PFSK-1 (cell line): ENCODE data around the gene ESM1.

Experiments used
- POLR2AphosphoS5 ChIP-seq: IDR thresholded peaks from 2 replicates; pipeline ENCODE4 v1.6.1; 2012; ENCODE audit warnings: low read depth, mild to moderate bottlenecking, control low read depth, low read length, moderate library complexity
- TF ChIP-seq, protein P1 (sequence below), 2 experiments: IDR thresholded peaks; 2 replicates each; pipeline versions ENCODE4 v1.6.1 to v1.8.0; 2011 to 2012; ENCODE audit warnings: low read depth in 2 of 2, low read length in 2 of 2, control low read depth in 1 of 2, inconsistent platforms in 1 of 2, mild to moderate bottlenecking in 1 of 2, moderate library complexity in 1 of 2; ENCODE audit not compliant: insufficient read depth in 1 of 2

DNA sequence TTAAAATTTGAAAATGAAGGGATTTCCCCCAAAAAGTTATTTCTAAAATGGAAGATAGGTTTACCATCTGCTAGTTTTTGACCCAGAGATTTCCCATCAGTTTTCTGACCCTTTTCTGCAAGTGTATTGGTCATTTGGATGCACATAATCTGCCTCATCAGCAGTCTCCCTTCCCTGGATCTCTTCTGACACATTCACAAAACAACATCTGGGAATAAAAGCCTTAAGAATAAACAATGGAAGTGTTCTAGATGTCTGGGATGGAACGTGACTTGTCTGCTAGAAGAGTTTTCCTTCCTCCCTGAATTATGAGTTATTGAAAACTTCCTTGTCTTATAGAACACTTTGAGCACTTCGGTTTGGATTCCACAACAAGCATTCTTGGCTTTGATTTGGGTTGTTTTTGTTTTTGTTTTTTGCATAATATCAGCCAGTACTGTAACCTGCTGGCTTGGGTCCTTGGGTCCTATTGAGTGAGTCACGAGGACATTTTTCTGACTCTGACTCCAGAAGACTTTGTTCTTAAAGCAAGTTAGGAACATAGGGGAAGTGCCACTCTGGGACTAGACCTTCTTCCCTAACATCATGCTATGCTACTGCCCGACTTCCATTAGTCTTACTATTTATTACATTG lies 18.2 kb upstream of the ESM1 start:
- TF ChIP-seq, protein P1, sequence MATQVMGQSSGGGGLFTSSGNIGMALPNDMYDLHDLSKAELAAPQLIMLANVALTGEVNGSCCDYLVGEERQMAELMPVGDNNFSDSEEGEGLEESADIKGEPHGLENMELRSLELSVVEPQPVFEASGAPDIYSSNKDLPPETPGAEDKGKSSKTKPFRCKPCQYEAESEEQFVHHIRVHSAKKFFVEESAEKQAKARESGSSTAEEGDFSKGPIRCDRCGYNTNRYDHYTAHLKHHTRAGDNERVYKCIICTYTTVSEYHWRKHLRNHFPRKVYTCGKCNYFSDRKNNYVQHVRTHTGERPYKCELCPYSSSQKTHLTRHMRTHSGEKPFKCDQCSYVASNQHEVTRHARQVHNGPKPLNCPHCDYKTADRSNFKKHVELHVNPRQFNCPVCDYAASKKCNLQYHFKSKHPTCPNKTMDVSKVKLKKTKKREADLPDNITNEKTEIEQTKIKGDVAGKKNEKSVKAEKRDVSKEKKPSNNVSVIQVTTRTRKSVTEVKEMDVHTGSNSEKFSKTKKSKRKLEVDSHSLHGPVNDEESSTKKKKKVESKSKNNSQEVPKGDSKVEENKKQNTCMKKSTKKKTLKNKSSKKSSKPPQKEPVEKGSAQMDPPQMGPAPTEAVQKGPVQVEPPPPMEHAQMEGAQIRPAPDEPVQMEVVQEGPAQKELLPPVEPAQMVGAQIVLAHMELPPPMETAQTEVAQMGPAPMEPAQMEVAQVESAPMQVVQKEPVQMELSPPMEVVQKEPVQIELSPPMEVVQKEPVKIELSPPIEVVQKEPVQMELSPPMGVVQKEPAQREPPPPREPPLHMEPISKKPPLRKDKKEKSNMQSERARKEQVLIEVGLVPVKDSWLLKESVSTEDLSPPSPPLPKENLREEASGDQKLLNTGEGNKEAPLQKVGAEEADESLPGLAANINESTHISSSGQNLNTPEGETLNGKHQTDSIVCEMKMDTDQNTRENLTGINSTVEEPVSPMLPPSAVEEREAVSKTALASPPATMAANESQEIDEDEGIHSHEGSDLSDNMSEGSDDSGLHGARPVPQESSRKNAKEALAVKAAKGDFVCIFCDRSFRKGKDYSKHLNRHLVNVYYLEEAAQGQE (IDR thresholded peaks at IDR 0.05; ENCODE audit: insufficient read depth in 1 of 2, low read depth in 2 of 2, low read length in 2 of 2): no peak
- no peak for TF ChIP-seq POLR2AphosphoS5
